Peyer's patch (tissue), 4 donors: Measurements from ENCODE around the gene ZNF580.

Experiments
- POLR2A ChIP-seq, 2 donors: fragments of 450-650 bp; IDR thresholded peaks; one replicate each; pipeline ENCODE4 v1.5.1; 2017; ENCODE audit warnings: antibody characterized with exemption in 2 of 2, mild to moderate bottlenecking in 2 of 2, moderate library complexity in 2 of 2
- TF ChIP-seq, protein P1 (sequence below), 6 experiments: fragments of 450-650 bp in 4 of 6; fragments of 200-600 bp in 2 of 6; sonication (generic) in 1 of 6; IDR thresholded peaks; one replicate each; pipeline ENCODE4 v1.5.1; 2017 to 2019; ENCODE audit warnings: antibody characterized with exemption in 6 of 6, mild to moderate bottlenecking in 3 of 6, moderate library complexity in 1 of 6

DNA sequence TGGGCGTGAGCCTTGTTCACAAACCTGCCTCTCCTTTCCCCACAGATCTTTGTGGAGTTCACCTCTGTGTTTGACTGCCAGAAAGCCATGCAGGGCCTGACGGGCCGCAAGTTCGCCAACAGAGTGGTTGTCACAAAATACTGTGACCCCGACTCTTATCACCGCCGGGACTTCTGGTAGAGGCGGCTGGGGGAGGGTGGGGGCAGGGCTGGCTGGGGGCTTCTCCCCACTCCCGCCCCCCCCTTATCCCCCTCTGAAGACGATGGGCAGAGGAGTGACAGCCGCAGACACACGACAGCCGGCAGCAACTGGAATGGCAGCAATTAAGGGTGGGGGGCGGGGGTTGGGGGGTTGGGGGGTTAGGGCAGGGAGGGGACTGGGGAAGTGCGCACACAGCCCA lies 33.1 kb downstream of the ZNF580 start:
- TF ChIP-seq, protein P1, sequence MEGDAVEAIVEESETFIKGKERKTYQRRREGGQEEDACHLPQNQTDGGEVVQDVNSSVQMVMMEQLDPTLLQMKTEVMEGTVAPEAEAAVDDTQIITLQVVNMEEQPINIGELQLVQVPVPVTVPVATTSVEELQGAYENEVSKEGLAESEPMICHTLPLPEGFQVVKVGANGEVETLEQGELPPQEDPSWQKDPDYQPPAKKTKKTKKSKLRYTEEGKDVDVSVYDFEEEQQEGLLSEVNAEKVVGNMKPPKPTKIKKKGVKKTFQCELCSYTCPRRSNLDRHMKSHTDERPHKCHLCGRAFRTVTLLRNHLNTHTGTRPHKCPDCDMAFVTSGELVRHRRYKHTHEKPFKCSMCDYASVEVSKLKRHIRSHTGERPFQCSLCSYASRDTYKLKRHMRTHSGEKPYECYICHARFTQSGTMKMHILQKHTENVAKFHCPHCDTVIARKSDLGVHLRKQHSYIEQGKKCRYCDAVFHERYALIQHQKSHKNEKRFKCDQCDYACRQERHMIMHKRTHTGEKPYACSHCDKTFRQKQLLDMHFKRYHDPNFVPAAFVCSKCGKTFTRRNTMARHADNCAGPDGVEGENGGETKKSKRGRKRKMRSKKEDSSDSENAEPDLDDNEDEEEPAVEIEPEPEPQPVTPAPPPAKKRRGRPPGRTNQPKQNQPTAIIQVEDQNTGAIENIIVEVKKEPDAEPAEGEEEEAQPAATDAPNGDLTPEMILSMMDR (IDR thresholded peaks at IDR 0.05) = no peak
- TF ChIP-seq POLR2A (IDR thresholded peaks at IDR 0.05) = no peak
